ENCODE data around the gene IL10RB.
A peak's percentile ranks its signal among the peaks of the same experiment; 100 is the strongest.
"Not testable (repeated sequence)": the region's sequence is repeated elsewhere in the genome, so short reads cannot be mapped to it uniquely, and the experiment has no call there.

IL10RB gene

GRCh38 chr21:33251119-33251518 is 15.0 kb upstream of the IL10RB start:
- DNase-seq, result no peak
- Mint-ChIP-seq H3K4me1 (peaks cover 63% of the 10 kb centered on the region), H3K9me3 (no peaks in the 10 kb centered on the region), H3K27me3 (no peaks in the 10 kb centered on the region), H3K4me3 (no peak overlapping the region), H3K27ac (no peak overlapping the region)
- no peak for ATAC-seq

GRCh38 chr21:33253382-33253781 is 12.8 kb upstream of the IL10RB start:
- H3K4me3 Mint-ChIP-seq, H3K27ac Mint-ChIP-seq, ATAC-seq, DNase-seq, H3K27me3 Mint-ChIP-seq: not testable (repeated sequence)
- H3K4me1 Mint-ChIP-seq, result peaks cover 61% of the 10 kb centered on the region
- peaks cover 7 to 10% of the 10 kb centered on the region in 2 donors for H3K9me3 Mint-ChIP-seq

GRCh38 chr21:33254766-33255165 is 11.4 kb upstream of the IL10RB start:
- H3K9me3 Mint-ChIP-seq, result peaks cover 10% of the 10 kb centered on the region in 2 donors
- peaks cover 61% of the 10 kb centered on the region for H3K4me1 Mint-ChIP-seq
- no peak overlapping the region for H3K27ac Mint-ChIP-seq
- no peak overlapping the region for H3K4me3 Mint-ChIP-seq
- DNase-seq (no peak), ATAC-seq (no peak)
- no peaks in the 10 kb centered on the region for H3K27me3 Mint-ChIP-seq

GRCh38 chr21:33255404-33255803 is 10.8 kb upstream of the IL10RB start:
- H3K4me1 Mint-ChIP-seq, result peaks cover 65% of the 10 kb centered on the region
- ATAC-seq (peak; percentile 73), DNase-seq (no peak)
- no peaks in the 10 kb centered on the region for H3K27me3 Mint-ChIP-seq
- no peak overlapping the region for H3K4me3 Mint-ChIP-seq
- H3K9me3 Mint-ChIP-seq, result peaks cover 10% of the 10 kb centered on the region in 2 donors
- H3K27ac Mint-ChIP-seq, result peak overlapping the region in 1 of 2 donors; percentile 79

- DNase-seq, result no peak
- Mint-ChIP-seq H3K27me3 (no peaks in the 10 kb centered on the region), H3K4me1 (peaks cover 69% of the 10 kb centered on the region), H3K4me3 (peak overlapping the region; percentile 6 to 37), H3K27ac (peak overlapping the region in 1 of 2 donors; percentile 34), H3K9me3 (peaks cover 10% of the 10 kb centered on the region in 2 donors)
- ATAC-seq, result peak; percentile 70
Measured at GRCh38 chr21:33256019-33256418, 10.1 kb upstream of the IL10RB start.

GRCh38 chr21:33257094-33257803 is 8.9 kb upstream of the IL10RB start:
- H3K27ac Mint-ChIP-seq, result peak overlapping the region in 1 of 2 donors; percentile 34
- no peaks in the 10 kb centered on the region for H3K27me3 Mint-ChIP-seq

GRCh38 chr21:33258475-33258874 is 7.7 kb upstream of the IL10RB start:
- Mint-ChIP-seq H3K27ac (no peak overlapping the region), H3K9me3 (peaks cover 10% of the 10 kb centered on the region in 2 donors), H3K4me3 (no peak overlapping the region), H3K27me3 (no peaks in the 10 kb centered on the region), H3K4me1 (peaks cover 81% of the 10 kb centered on the region)
- ATAC-seq, result no peak
- no peak for DNase-seq

More at GRCh38 chr21:33257094-33257803, 8.9 kb upstream of the IL10RB start:
- no peak overlapping the region for H3K4me3 Mint-ChIP-seq
- H3K4me1 Mint-ChIP-seq, result peaks cover 78% of the 10 kb centered on the region
- ATAC-seq (no peak), DNase-seq (no peak)
- H3K9me3 Mint-ChIP-seq, result peaks cover 10% of the 10 kb centered on the region in 2 donors

- Mint-ChIP-seq H3K27me3 (no peaks in the 10 kb centered on the region), H3K9me3 (peaks cover 10% of the 10 kb centered on the region in 2 donors), H3K4me1 (peaks cover 87% of the 10 kb centered on the region), H3K4me3 (peak overlapping the region in 1 of 2 donors; percentile 35), H3K27ac (no peak overlapping the region)
- no peak for DNase-seq
- ATAC-seq, result peak; percentile 85
Measured at GRCh38 chr21:33259428-33259827, 6.7 kb upstream of the IL10RB start.

- peaks cover 10% of the 10 kb centered on the region in 2 donors for H3K9me3 Mint-ChIP-seq
- no peak overlapping the region for H3K27ac Mint-ChIP-seq
- ATAC-seq (no peak), DNase-seq (no peak)
- no peaks in the 10 kb centered on the region for H3K27me3 Mint-ChIP-seq
- peaks cover 87% of the 10 kb centered on the region for H3K4me1 Mint-ChIP-seq
- peak overlapping the region; percentile 18 to 35 for H3K4me3 Mint-ChIP-seq
Measured at GRCh38 chr21:33259995-33260394, 6.2 kb upstream of the IL10RB start.

- H3K27me3 Mint-ChIP-seq, result no peaks in the 10 kb centered on the region
- H3K4me1 Mint-ChIP-seq, result peaks cover 83% of the 10 kb centered on the region
- H3K27ac Mint-ChIP-seq, result no peak overlapping the region
- H3K4me3 Mint-ChIP-seq, result no peak overlapping the region
- ATAC-seq, result no peak
- peaks cover 8 to 10% of the 10 kb centered on the region in 2 donors for H3K9me3 Mint-ChIP-seq
- peak in 1 of 2 donors; percentile 31 for DNase-seq
Measured at GRCh38 chr21:33261635-33262034, 4.5 kb upstream of the IL10RB start.

- Mint-ChIP-seq H3K4me3 (no peak overlapping the region), H3K27ac (peak overlapping the region in 1 of 2 donors; percentile 34), H3K4me1 (peaks cover 85% of the 10 kb centered on the region), H3K27me3 (no peaks in the 10 kb centered on the region), H3K9me3 (peaks cover 4 to 5% of the 10 kb centered on the region in 2 donors)
- no peak for DNase-seq
- no peak for ATAC-seq
Measured at GRCh38 chr21:33262921-33263320, 3.2 kb upstream of the IL10RB start.

GRCh38 chr21:33264561-33264960 is 1.6 kb upstream of the IL10RB start:
- Mint-ChIP-seq H3K4me1 (peaks cover 85% of the 10 kb centered on the region), H3K27ac (no peak overlapping the region), H3K9me3 (no peaks in the 10 kb centered on the region), H3K4me3 (no peak overlapping the region), H3K27me3 (no peaks in the 10 kb centered on the region)
- no peak for ATAC-seq
- no peak for DNase-seq

- DNase-seq (no peak), ATAC-seq (peak; percentile 26)
- H3K4me1 Mint-ChIP-seq, result peaks cover 85% of the 10 kb centered on the region
- H3K9me3 Mint-ChIP-seq, result no peaks in the 10 kb centered on the region
- no peaks in the 10 kb centered on the region for H3K27me3 Mint-ChIP-seq
- peak overlapping the region; percentile 88 to 93 for H3K27ac Mint-ChIP-seq
- H3K4me3 Mint-ChIP-seq, result peak overlapping the region; percentile 98 to 99
Measured at GRCh38 chr21:33265664-33266049, 510 bp upstream of the IL10RB start.

GRCh38 chr21:33266789-33267135 is 595 bp downstream of the IL10RB start:
- peaks cover 77% of the 10 kb centered on the region for H3K4me1 Mint-ChIP-seq
- DNase-seq, result peak in 1 of 2 donors; percentile 27
- H3K9me3 Mint-ChIP-seq, result no peaks in the 10 kb centered on the region
- no peaks in the 10 kb centered on the region for H3K27me3 Mint-ChIP-seq
- H3K27ac Mint-ChIP-seq, result peak overlapping the region; percentile 97 to 99
- H3K4me3 Mint-ChIP-seq, result peak overlapping the region; percentile 98 to 99
- ATAC-seq, result peak; percentile 67

- Mint-ChIP-seq H3K27ac (peak overlapping the region; percentile 34 to 99), H3K4me3 (peak overlapping the region; percentile 98 to 99), H3K4me1 (peaks cover 78% of the 10 kb centered on the region), H3K27me3 (no peaks in the 10 kb centered on the region), H3K9me3 (no peaks in the 10 kb centered on the region)
- DNase-seq, result no peak
- ATAC-seq, result no peak
Measured at GRCh38 chr21:33267250-33267649, 1.1 kb downstream of the IL10RB start.

GRCh38 chr21:33268393-33268736 is 2.2 kb downstream of the IL10RB start:
- Mint-ChIP-seq H3K4me1 (peaks cover 79% of the 10 kb centered on the region), H3K27me3 (no peaks in the 10 kb centered on the region), H3K9me3 (no peaks in the 10 kb centered on the region), H3K4me3 (peak overlapping the region; percentile 98 to 99), H3K27ac (peak overlapping the region in 1 of 2 donors; percentile 87)
- ATAC-seq (no peak), DNase-seq (no peak)

Data from stimulated activated naive CD8-positive, alpha-beta T cell treated with anti-CD3 and anti-CD28 coated beads, Interleukin-15, amount 100 ng/mL, for 72 hours (primary cell).